MCF 10A (cell line): ENCODE measurements around the gene RALGAPA1. TPM values are rescaled to one million over a fixed set of nuclear protein-coding genes. Genes with fewer than 3 reads are reported as not detected.

Experiments used
- BruUV-seq: library from RNA; stranded (reverse); fragments of 400-500 nt; replicated peaks from 2 replicates; lab custom pipeline; 2021; lab: Mats Ljungman, UMichigan
- CTCF ChIA-PET: fragments of 300-600 bp; sonication (Branson Sonifier 250); formaldehyde crosslinking; extraction: SDS; loops from one replicate; lab custom pipeline; 2021; ENCODE audit warnings: antibody characterized with exemption, inconsistent platforms; lab: Yijun Ruan, JAX
- POLR2A ChIA-PET: fragments of 300-600, 350-650 bp; sonication (Branson Sonifier 250); formaldehyde crosslinking; extraction: SDS; loops from one replicate; lab custom pipeline; 2020; ENCODE audit warnings: antibody characterized with exemption, inconsistent platforms; lab: Yijun Ruan, JAX
- DNase-seq: peaks from one replicate; pipeline ENCODE4 v3.0.0-alpha.2; 2018; ENCODE audit not compliant: unreplicated experiment
- H3K27ac Mint-ChIP-seq: one replicate; pipeline ENCODE4 v1.8.0; 2022; ENCODE audit warnings: mild to moderate bottlenecking, low read depth, mixed read lengths; ENCODE audit not compliant: unreplicated experiment
- H3K27me3 Mint-ChIP-seq: one replicate; pipeline ENCODE4 v1.8.0; 2022; ENCODE audit warnings: mixed read lengths; ENCODE audit not compliant: insufficient read depth, unreplicated experiment
- H3K36me3 Mint-ChIP-seq: one replicate; pipeline ENCODE4 v1.8.0; 2022; ENCODE audit warnings: mild to moderate bottlenecking, moderate library complexity, mixed read lengths; ENCODE audit not compliant: insufficient read depth, unreplicated experiment
- H3K4me1 Mint-ChIP-seq: one replicate; pipeline ENCODE4 v1.8.0; 2022; ENCODE audit warnings: mixed read lengths; ENCODE audit not compliant: insufficient read depth, unreplicated experiment
- H3K4me3 Mint-ChIP-seq: one replicate; pipeline ENCODE4 v1.8.0; 2022; ENCODE audit warnings: mild to moderate bottlenecking, moderate library complexity, mixed read lengths; ENCODE audit not compliant: unreplicated experiment
- H3K9me3 Mint-ChIP-seq: one replicate; pipeline ENCODE4 v1.8.0; 2022; ENCODE audit warnings: mixed read lengths; ENCODE audit not compliant: unreplicated experiment
- intact Hi-C: fragments of 100-400 bp; cut with micrococcal nuclease; formaldehyde crosslinking; loops from 2 replicates; pipeline ENCODE4 v1.14.1; 2022
- total RNA-seq: library from RNA; stranded (reverse); gene quantifications from 2 replicates; pipeline ENCODE4 v1.2.3, GENCODE V29; 2022
- TF ChIP-seq, protein P1 (sequence below): fragments of 200-600 bp; IDR thresholded peaks from one replicate; pipeline ENCODE4 v1.8.0; 2022; ENCODE audit warnings: antibody characterized with exemption, mild to moderate bottlenecking; ENCODE audit not compliant: unreplicated experiment

RALGAPA1 gene
- total RNA-seq, 1 experiment from 2014 or later = 52.3 TPM

DNA sequence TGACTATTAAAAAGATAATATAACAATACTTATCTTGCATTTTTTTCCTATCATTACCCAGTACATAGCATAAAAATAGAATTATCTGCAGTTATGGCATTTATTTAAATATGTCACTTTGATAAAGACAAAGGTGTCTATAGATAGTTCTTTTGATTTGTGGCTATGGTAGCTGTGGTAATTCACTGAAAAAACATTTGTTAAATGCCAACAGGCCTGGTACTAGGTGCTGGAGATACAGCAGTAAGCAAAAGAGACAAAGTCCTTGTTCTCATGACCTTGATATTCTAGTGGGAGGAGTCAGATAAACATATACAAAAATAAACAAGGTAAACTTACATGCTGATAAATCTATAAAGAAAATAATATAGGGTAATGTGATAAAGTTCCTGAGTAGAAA lies 230.5 kb downstream of the RALGAPA1 start:
- H3K27me3 Mint-ChIP-seq = no peaks in the 10 kb centered on the region
- no peaks in the 10 kb centered on the region for H3K4me1 Mint-ChIP-seq
- DNase-seq = no peak
- H3K4me3 Mint-ChIP-seq = no peak overlapping the region
- H3K27ac Mint-ChIP-seq = no peak overlapping the region
- POLR2A ChIA-PET = interaction anchor here (0.6 kb wide), 1 partner anchor 45 kb away, joined by 3 read pairs; the partner anchor contains the start of gene INSM2
- H3K36me3 Mint-ChIP-seq = peaks cover 8% of the 10 kb centered on the region
- no TSS peak for BruUV-seq
- intact Hi-C loops = no loop called here
- H3K9me3 Mint-ChIP-seq = no peaks in the 10 kb centered on the region
- CTCF ChIA-PET = interaction anchor here (0.6 kb wide), 1 partner anchor 117 kb away, joined by 3 read pairs; no protein-coding TSS in a partner anchor
- TF ChIP-seq, protein P1, sequence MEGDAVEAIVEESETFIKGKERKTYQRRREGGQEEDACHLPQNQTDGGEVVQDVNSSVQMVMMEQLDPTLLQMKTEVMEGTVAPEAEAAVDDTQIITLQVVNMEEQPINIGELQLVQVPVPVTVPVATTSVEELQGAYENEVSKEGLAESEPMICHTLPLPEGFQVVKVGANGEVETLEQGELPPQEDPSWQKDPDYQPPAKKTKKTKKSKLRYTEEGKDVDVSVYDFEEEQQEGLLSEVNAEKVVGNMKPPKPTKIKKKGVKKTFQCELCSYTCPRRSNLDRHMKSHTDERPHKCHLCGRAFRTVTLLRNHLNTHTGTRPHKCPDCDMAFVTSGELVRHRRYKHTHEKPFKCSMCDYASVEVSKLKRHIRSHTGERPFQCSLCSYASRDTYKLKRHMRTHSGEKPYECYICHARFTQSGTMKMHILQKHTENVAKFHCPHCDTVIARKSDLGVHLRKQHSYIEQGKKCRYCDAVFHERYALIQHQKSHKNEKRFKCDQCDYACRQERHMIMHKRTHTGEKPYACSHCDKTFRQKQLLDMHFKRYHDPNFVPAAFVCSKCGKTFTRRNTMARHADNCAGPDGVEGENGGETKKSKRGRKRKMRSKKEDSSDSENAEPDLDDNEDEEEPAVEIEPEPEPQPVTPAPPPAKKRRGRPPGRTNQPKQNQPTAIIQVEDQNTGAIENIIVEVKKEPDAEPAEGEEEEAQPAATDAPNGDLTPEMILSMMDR = no peak

- CTCF ChIA-PET = no interaction called here
- no TSS peak for BruUV-seq
- H3K27ac Mint-ChIP-seq = no peak overlapping the region
- H3K27me3 Mint-ChIP-seq = no peaks in the 10 kb centered on the region
- H3K4me1 Mint-ChIP-seq = no peaks in the 10 kb centered on the region
- no peak overlapping the region for H3K4me3 Mint-ChIP-seq
- DNase-seq = no peak
- POLR2A ChIA-PET = interaction anchor here (0.7 kb wide), 1 partner anchor 29 kb away, joined by 3 read pairs; no protein-coding TSS in a partner anchor
- H3K36me3 Mint-ChIP-seq = peaks cover 8% of the 10 kb centered on the region
- H3K9me3 Mint-ChIP-seq = no peaks in the 10 kb centered on the region
- intact Hi-C loops = no loop called here
- TF ChIP-seq, protein P1 = no peak
Observed at GRCh38 chr14:35578135-35578534, 231.0 kb downstream of the RALGAPA1 start.

- ChIA-PET CTCF (interaction anchor here (0.5 kb wide), 1 partner anchor 77 kb away, joined by 3 read pairs; no protein-coding TSS in a partner anchor), POLR2A (no interaction called here)
- TF ChIP-seq, protein P1 = no peak
- BruUV-seq = no TSS peak
- DNase-seq = no peak
- H3K4me1 Mint-ChIP-seq = no peaks in the 10 kb centered on the region
- H3K27ac Mint-ChIP-seq = no peak overlapping the region
- peaks cover 19% of the 10 kb centered on the region for H3K36me3 Mint-ChIP-seq
- intact Hi-C loops = no loop called here
- no peaks in the 10 kb centered on the region for H3K9me3 Mint-ChIP-seq
- H3K4me3 Mint-ChIP-seq = no peak overlapping the region
- H3K27me3 Mint-ChIP-seq = no peaks in the 10 kb centered on the region
Observed at GRCh38 chr14:35576856-35577255, 232.2 kb downstream of the RALGAPA1 start.

- TF ChIP-seq, protein P1 = no peak
- Mint-ChIP-seq H3K9me3 (no peaks in the 10 kb centered on the region), H3K27me3 (no peaks in the 10 kb centered on the region), H3K36me3 (peaks cover 21% of the 10 kb centered on the region), H3K27ac (no peak overlapping the region), H3K4me3 (no peak overlapping the region), H3K4me1 (no peaks in the 10 kb centered on the region)
- POLR2A ChIA-PET = interaction anchor here (0.6 kb wide), 1 partner anchor 10 kb away, joined by 3 read pairs; no protein-coding TSS in a partner anchor
- intact Hi-C loops = no loop called here
- no TSS peak for BruUV-seq
- peak; percentile 20 for DNase-seq
- CTCF ChIA-PET = no interaction called here
Observed at GRCh38 chr14:35576260-35576659, 232.8 kb downstream of the RALGAPA1 start.
